PFSK-1 (cell line): ENCODE results near the gene FHL3.

Source experiments
- FOXP2 ChIP-seq: optimal IDR thresholded peaks from 2 replicates; pipeline ENCODE3; 2011; ENCODE audit warnings: borderline replicate concordance, control low read depth, inconsistent platforms; ENCODE audit not compliant: insufficient read depth; ENCODE audit errors: extremely low read length, extremely low read depth
- POLR2AphosphoS5 ChIP-seq: IDR thresholded peaks from 2 replicates; pipeline ENCODE4 v1.6.1; 2012; ENCODE audit warnings: low read depth, mild to moderate bottlenecking, control low read depth, low read length, moderate library complexity
- SIN3A ChIP-seq: IDR thresholded peaks from 2 replicates; pipeline ENCODE4 v1.6.1; 2012; ENCODE audit warnings: mild to moderate bottlenecking, low read length, moderate library complexity, borderline replicate concordance; ENCODE audit not compliant: insufficient read depth
- TAF1 ChIP-seq: IDR thresholded peaks from 2 replicates; pipeline ENCODE4 v1.6.1; 2012; ENCODE audit warnings: low read length, control low read depth, borderline replicate concordance; ENCODE audit not compliant: insufficient read depth
- TF ChIP-seq, protein P1 (sequence below), 2 experiments: IDR thresholded peaks; 2 replicates each; pipeline versions ENCODE4 v1.6.1 to v1.8.0; 2011 to 2012; ENCODE audit warnings: low read depth in 2 of 2, low read length in 2 of 2, control low read depth in 1 of 2, inconsistent platforms in 1 of 2, mild to moderate bottlenecking in 1 of 2, moderate library complexity in 1 of 2; ENCODE audit not compliant: insufficient read depth in 1 of 2

The FHL3 gene

DNA sequence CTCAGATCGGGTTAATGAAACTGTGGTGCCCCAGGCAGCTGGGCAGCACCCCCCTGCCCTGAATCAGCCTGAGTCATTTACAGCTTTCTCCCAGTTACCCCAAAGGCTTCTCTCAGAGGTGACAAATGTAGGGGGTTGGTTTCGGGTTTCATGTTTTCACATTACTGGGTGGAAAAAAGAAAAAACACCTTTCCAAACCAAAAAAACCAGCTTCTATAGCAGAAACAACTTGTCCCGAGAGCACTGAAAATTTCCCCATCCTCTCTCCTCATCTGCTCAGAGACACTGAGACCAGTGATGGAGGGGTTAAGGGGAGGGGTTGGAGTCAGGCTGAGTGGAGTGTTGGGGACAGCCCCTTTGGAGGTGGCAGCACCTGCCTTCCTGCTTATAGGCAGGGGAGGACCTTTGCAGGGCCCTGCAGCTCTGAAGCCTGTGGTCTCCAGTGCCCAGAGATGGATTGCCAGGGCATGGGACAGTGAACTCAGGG, 22.8 kb upstream of the FHL3 start:
- TF ChIP-seq, protein P1, sequence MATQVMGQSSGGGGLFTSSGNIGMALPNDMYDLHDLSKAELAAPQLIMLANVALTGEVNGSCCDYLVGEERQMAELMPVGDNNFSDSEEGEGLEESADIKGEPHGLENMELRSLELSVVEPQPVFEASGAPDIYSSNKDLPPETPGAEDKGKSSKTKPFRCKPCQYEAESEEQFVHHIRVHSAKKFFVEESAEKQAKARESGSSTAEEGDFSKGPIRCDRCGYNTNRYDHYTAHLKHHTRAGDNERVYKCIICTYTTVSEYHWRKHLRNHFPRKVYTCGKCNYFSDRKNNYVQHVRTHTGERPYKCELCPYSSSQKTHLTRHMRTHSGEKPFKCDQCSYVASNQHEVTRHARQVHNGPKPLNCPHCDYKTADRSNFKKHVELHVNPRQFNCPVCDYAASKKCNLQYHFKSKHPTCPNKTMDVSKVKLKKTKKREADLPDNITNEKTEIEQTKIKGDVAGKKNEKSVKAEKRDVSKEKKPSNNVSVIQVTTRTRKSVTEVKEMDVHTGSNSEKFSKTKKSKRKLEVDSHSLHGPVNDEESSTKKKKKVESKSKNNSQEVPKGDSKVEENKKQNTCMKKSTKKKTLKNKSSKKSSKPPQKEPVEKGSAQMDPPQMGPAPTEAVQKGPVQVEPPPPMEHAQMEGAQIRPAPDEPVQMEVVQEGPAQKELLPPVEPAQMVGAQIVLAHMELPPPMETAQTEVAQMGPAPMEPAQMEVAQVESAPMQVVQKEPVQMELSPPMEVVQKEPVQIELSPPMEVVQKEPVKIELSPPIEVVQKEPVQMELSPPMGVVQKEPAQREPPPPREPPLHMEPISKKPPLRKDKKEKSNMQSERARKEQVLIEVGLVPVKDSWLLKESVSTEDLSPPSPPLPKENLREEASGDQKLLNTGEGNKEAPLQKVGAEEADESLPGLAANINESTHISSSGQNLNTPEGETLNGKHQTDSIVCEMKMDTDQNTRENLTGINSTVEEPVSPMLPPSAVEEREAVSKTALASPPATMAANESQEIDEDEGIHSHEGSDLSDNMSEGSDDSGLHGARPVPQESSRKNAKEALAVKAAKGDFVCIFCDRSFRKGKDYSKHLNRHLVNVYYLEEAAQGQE (IDR thresholded peaks at IDR 0.05; ENCODE audit: insufficient read depth in 1 of 2, low read depth in 2 of 2, low read length in 2 of 2): no peak
- no peak for TF ChIP-seq TAF1
- TF ChIP-seq SIN3A: no peak
- no peak for TF ChIP-seq POLR2AphosphoS5
- no peak for TF ChIP-seq FOXP2

DNA sequence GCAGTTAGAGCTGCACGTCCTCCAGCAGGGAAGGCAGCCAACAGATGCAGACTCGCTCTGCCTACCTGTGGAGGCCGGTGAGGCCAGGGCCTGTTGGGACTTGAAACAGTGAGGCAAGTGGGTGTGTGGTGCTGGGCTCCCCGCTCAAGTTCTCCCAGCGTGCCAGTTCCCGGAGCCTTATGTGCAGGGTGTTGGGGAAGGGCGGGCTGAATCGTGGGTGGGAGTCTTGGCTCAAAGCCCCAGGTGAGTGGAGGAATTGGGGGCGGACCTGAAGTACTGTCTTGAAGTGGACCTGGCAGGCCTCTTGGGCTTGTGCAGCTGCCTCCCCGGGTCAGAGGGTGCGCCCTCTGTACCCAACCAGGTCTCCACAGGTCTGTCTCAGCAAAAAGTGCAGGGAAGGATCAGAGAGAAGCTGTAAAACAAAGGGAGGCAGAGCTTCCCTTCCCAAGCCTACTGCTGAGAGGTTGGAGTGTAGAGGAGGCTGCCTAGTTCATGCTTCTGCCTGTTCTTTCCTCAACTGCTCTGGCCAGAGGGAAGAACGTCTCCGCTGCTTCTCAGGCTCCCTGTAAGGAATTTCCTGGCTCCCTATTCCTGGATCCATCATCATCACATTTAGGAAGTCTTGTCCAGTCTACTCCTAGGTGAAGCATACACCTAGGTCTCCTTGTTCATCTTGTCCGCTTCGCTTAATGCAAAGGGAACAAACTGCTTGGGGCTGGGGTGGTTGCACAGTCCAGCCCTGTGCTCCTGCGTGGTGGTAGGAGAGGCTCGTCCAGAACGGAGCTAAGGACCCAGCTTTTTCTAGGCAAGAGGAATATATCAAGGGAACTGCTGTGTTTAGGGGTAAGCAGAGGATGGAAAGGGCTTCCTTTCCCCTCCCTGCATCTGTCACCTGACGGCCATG, 22.1 kb upstream of the FHL3 start:
- TF ChIP-seq, protein P1 (IDR thresholded peaks at IDR 0.05; ENCODE audit: insufficient read depth in 1 of 2, low read depth in 2 of 2, low read length in 2 of 2): no peak
- TF ChIP-seq POLR2AphosphoS5 (no peak), FOXP2 (no peak), TAF1 (no peak), SIN3A (no peak)

DNA sequence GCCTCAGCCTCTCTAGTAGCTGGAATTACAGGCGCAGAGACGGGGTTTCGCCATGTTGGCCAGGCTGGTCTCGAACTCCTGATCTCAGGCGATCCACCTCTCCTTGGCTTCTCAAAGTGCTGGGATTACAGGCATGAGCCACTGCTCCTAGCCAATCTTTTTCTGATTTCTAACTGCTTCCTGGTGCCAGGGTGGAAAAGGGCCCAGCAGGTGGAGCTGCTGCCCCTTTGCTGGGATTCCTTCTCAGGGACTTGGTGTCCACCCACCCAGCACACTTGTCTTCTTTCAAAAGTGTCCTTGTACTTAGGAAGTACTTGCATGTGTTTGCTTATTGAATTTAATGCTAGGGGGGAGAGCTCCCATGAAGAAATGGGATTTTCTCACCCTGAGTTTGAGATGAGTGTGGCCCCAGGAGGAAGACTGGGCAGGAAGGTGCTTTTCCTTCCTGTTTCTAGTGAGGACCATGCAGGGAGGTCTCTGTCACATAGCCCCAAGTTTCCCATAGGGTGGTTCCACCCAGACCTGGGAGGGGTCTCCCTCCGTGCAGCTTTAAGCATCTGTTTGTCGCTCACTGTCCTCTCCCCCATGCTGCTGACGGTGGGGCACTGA, 21.4 kb upstream of the FHL3 start:
- no peak for TF ChIP-seq SIN3A

DNA sequence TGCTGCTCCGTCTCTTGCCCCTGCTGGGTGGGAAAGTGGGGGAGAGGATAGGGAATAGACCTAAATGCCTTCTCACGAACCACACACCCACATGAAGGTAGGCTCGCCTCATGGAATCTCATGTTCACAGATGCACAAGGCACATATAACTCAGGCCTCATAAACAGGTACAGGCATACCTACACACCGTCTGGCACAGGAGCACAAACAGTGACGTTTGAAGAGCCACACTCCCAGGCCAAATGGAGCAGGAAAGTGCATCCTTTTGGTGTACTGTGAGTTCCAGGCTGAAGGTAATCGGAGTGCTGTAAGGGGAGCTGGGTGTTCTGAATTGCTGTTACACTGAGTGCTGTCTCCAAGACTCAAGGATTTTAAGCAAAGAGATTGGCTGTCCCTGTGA, 20.4 kb upstream of the FHL3 start:
- TF ChIP-seq, protein P1 (IDR thresholded peaks at IDR 0.05; ENCODE audit: insufficient read depth in 1 of 2, low read depth in 2 of 2, low read length in 2 of 2): no peak
- TF ChIP-seq FOXP2 (no peak), TAF1 (no peak), SIN3A (no peak), POLR2AphosphoS5 (no peak)

DNA sequence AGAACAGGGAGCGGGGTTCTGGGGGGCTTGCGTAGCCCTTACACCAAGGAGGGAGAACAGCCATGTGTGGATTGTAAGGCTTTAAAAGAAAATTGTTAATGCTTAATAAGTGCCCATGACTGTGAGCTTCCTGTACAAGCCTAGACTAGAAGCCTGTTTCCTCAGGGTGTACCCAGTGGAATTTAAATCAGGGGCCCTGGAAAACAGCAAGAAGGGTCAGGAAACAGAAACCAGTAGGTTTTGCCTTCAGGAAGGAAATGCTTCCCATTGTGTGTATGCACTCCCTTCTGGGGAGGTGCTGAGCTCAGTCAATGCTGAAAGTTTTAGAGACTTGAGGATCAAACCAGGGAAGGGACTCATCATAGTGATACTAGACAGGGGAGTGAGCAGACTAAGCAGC, 19.9 kb upstream of the FHL3 start:
- TF ChIP-seq SIN3A (no peak), FOXP2 (no peak), TAF1 (no peak), POLR2AphosphoS5 (no peak)
- TF ChIP-seq, protein P1 (IDR thresholded peaks at IDR 0.05; ENCODE audit: insufficient read depth in 1 of 2, low read depth in 2 of 2, low read length in 2 of 2): no peak
